Measurements from ENCODE around the gene MRPL40.

The MRPL40 gene

DNA sequence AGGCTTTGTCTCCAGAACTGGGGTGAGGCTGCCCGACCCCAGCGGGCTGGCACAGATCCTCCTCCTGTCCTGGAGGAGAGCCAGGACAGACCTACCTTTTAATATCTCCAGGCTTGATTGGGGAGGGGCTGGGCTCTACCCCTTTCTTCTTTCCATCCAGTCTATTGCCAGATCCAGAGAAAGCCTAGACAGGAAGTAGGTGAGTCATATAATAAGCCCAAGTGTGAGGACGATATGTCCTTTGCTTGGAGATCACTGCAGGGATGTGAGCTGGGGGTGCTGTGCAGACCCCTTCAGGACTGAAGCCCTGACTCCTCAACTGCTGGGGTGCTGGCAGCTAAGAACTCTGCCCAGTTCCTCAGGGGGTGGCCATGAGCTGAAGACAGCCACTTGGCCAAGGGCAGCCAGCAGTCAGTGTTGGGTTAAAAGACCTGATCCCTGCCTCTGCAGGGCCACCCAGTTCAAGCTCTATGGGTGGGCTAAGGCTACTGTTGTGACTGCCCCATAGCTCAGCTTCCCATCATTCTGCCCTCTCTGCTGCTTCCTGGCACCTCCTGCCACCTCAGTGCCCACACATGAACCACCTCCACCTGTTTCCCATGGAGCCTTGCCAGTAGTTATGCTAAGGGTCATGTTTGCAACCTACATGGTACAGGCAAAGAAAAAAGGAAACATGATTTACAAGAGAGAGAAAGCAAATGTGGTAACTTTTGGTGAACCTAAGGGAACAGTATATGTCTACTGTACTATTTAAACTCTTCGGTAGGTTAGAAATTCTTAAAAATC lies 23.4 kb downstream of the MRPL40 start:
- DNase-seq: no peak
- Histone ChIP-seq H3K4me3 (ENCODE audit: low read depth, low read length) (no peak overlapping the region), H3K36me3 (peaks cover 62% of the 10 kb centered on the region), H3K9me3 (ENCODE audit: severe bottlenecking) (no peaks in the 10 kb centered on the region), H3K27ac (no peak overlapping the region), H3K27me3 (ENCODE audit: insufficient read depth, low read depth, severe bottlenecking) (no peaks in the 10 kb centered on the region)
- TF ChIP-seq, protein P1, sequence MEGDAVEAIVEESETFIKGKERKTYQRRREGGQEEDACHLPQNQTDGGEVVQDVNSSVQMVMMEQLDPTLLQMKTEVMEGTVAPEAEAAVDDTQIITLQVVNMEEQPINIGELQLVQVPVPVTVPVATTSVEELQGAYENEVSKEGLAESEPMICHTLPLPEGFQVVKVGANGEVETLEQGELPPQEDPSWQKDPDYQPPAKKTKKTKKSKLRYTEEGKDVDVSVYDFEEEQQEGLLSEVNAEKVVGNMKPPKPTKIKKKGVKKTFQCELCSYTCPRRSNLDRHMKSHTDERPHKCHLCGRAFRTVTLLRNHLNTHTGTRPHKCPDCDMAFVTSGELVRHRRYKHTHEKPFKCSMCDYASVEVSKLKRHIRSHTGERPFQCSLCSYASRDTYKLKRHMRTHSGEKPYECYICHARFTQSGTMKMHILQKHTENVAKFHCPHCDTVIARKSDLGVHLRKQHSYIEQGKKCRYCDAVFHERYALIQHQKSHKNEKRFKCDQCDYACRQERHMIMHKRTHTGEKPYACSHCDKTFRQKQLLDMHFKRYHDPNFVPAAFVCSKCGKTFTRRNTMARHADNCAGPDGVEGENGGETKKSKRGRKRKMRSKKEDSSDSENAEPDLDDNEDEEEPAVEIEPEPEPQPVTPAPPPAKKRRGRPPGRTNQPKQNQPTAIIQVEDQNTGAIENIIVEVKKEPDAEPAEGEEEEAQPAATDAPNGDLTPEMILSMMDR (IDR thresholded peaks at IDR 0.05; ENCODE audit: low read depth, low read length): no peak

DNA sequence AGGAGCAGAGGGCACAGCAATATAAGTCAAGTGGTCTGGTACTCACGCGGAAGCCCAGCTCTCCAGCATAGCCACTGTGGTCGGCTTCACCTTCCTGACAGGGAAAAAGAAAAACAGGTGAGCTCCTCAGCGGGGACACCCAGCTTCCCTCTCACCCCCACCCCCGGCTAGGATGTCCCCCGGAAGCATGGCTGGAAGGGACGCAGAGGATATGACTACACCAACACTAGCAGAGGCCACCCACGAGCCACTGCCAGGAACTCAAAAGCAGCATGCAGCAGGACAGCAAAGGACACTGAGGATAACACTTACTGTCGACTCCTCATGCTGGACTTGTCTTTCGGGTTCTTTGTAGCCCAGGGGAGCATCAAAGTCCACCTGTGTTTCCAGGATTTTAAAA lies 24.2 kb downstream of the MRPL40 start:
- Histone ChIP-seq H3K27ac (no peak overlapping the region), H3K27me3 (ENCODE audit: insufficient read depth, low read depth, severe bottlenecking) (no peaks in the 10 kb centered on the region), H3K4me3 (ENCODE audit: low read depth, low read length) (no peak overlapping the region), H3K9me3 (ENCODE audit: severe bottlenecking) (no peaks in the 10 kb centered on the region), H3K36me3 (peaks cover 57% of the 10 kb centered on the region)
- TF ChIP-seq, protein P1 (IDR thresholded peaks at IDR 0.05; ENCODE audit: low read depth, low read length): no peak
- no peak for DNase-seq

DNA sequence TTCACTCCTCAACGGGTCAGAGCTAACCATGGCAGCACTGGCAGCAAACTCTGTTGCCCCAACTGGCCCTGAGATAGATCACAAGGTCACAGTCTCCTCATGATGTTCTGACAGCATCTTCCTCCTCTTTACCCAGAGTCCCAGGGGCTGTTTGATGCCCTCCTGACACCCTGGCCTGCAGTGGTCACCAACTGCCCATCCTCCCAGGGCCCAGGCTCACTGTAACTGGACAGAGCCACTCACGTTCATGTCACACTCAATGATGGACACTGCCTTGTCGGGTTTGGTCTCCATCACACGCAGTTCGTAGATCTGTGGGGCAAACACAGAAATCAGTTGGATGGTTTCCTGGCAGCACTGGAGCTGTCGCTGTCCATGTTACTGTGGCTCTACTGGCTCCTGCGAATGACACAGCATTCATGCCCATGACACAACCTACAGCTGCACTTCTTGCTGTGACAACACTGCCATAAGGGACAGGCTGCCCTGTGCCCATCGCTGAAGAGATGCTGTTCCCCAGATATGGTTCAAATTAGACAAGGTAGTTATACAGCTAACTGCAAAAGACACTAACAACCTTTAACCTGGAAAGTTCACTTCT lies 25.6 kb downstream of the MRPL40 start:
- H3K9me3 ChIP-seq (ENCODE audit: severe bottlenecking): no peaks in the 10 kb centered on the region
- H3K4me3 ChIP-seq (ENCODE audit: low read depth, low read length): no peak overlapping the region
- TF ChIP-seq, protein P1 (IDR thresholded peaks at IDR 0.05; ENCODE audit: low read depth, low read length): no peak
- peaks cover 44% of the 10 kb centered on the region for H3K36me3 ChIP-seq
- no peak for DNase-seq
- no peaks in the 10 kb centered on the region for H3K27me3 ChIP-seq (ENCODE audit: insufficient read depth, low read depth, severe bottlenecking)
- H3K27ac ChIP-seq: no peak overlapping the region

DNA sequence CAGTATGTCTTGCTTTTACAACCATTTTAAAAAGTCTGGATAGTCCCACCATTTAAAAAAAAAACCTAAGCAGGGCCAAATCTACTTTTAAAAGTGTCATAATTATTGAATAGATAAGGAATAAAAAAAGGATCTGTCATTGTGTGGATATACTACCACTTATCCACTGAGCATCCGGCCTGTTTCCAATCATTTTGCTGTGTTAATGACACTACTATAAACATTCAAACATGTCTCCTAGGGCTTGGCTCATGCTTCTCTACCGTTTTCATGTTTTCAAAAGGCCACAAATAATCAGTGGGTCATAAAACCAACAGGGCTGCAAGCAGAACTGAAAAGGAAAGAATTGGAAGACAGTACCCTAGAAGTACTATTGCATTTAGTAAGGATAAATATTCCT lies 27.7 kb downstream of the MRPL40 start:
- TF ChIP-seq, protein P1 (IDR thresholded peaks at IDR 0.05; ENCODE audit: low read depth, low read length): no peak
- Histone ChIP-seq H3K36me3 (peaks cover 32% of the 10 kb centered on the region), H3K4me3 (ENCODE audit: low read depth, low read length) (no peak overlapping the region), H3K27ac (no peak overlapping the region), H3K9me3 (ENCODE audit: severe bottlenecking) (no peaks in the 10 kb centered on the region), H3K27me3 (ENCODE audit: insufficient read depth, low read depth, severe bottlenecking) (no peaks in the 10 kb centered on the region)
- DNase-seq: no peak

DNA sequence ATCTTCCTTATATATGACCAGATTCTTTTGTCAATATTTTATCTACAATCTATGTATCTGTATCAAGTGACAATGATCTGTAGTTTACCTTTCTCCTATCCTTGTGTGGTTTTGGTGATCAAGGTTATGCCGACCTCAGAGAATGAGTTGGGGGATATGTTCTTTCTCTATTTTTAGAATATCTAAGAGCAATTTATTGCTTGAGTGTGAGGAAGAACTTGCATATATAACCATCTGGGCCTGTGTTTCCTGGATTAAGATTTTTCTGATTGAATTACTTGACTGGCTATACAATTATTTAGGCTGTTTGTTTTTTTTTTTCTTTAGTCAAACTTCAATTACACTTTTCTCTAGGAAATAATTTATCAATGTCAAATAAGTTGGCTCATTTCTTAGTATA lies 29.2 kb downstream of the MRPL40 start:
- no peaks in the 10 kb centered on the region for H3K9me3 ChIP-seq (ENCODE audit: severe bottlenecking)
- H3K4me3 ChIP-seq (ENCODE audit: low read depth, low read length): no peak overlapping the region
- no peak overlapping the region for H3K27ac ChIP-seq
- peaks cover 33% of the 10 kb centered on the region for H3K36me3 ChIP-seq
- TF ChIP-seq, protein P1 (IDR thresholded peaks at IDR 0.05; ENCODE audit: low read depth, low read length): no peak
- no peaks in the 10 kb centered on the region for H3K27me3 ChIP-seq (ENCODE audit: insufficient read depth, low read depth, severe bottlenecking)
- DNase-seq: no peak

Measured in WERI-Rb-1 (cell line).